IPS-15b (cell line): ENCODE results near the gene JARID2.
"Not testable (repeated sequence)": the region's sequence is repeated elsewhere in the genome, so short reads cannot be mapped to it uniquely, and the experiment has no call there.

ENCODE experiments used
- H3K27me3 ChIP-seq: one replicate; pipeline ENCODE4 v1.6.1; 2013; ENCODE audit warnings: low read length; ENCODE audit not compliant: control insufficient read depth, insufficient read depth
- H3K36me3 ChIP-seq: one replicate; pipeline ENCODE4 v1.6.1; 2013; ENCODE audit warnings: low read length; ENCODE audit not compliant: control insufficient read depth, insufficient read depth
- H3K4me1 ChIP-seq: one replicate; pipeline ENCODE4 v1.6.1; 2013; ENCODE audit warnings: mild to moderate bottlenecking, low read length; ENCODE audit not compliant: control insufficient read depth, insufficient read depth
- H3K4me3 ChIP-seq: one replicate; pipeline ENCODE4 v1.5.1; 2013; ENCODE audit warnings: low read depth, low read length
- H3K9ac ChIP-seq: one replicate; pipeline ENCODE4 v1.6.1; 2013; ENCODE audit warnings: low read depth, mild to moderate bottlenecking, low read length
- H3K9me3 ChIP-seq: one replicate; pipeline ENCODE4 v1.6.1; 2013; ENCODE audit warnings: mild to moderate bottlenecking, low read length; ENCODE audit not compliant: control insufficient read depth, insufficient read depth

JARID2 gene

GRCh38 chr6:15296735-15297134 is 50.9 kb downstream of the JARID2 start:
- H3K4me1 ChIP-seq = peaks cover 35% of the 10 kb centered on the region
- H3K9me3 ChIP-seq = no peaks in the 10 kb centered on the region
- no peak overlapping the region for H3K4me3 ChIP-seq
- no peak overlapping the region for H3K9ac ChIP-seq
- H3K27me3 ChIP-seq = no peaks in the 10 kb centered on the region
- H3K36me3 ChIP-seq = no peaks in the 10 kb centered on the region

- not testable (repeated sequence) for H3K27me3 ChIP-seq
Measured at GRCh38 chr6:15297167-15297566, 51.3 kb downstream of the JARID2 start.

DNA sequence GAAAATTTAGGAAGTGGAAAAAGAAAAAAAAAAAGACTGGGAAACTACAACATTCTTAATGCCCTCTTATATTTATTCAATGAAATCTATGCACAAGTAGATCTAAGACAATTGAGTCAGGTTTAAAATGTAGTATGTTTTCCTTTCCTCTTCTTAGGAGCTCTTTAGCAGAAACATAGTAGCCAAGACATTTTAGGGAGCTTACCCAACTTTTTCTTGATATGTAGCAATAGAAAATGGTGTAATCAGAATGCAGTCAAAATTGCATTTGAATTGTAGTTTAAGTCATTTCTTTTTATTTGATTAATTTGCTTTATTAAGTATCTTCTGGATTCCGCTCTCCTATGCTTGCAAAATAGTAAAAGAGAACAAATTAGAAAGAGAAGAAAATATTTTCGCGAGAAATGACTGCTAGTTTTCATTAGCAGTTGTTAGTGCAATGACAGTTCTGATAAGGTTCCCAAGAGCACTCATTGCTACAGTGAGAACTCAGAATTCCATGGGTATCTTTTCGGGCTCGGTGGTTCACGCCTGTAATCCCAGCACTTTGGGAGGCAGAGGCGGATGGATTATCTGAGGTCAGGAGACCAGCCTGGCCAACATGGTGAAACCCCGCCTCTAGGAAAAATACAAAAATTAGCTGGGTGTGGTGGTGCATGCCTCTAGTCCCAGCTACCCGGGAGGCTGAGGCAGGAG is 52.2 kb downstream of the JARID2 start:
- Histone ChIP-seq H3K27me3 (no peaks in the 10 kb centered on the region), H3K9ac (no peak overlapping the region), H3K36me3 (no peaks in the 10 kb centered on the region), H3K9me3 (no peaks in the 10 kb centered on the region), H3K4me1 (peaks cover 37% of the 10 kb centered on the region), H3K4me3 (no peak overlapping the region)

More at GRCh38 chr6:15297167-15297566, 51.3 kb downstream of the JARID2 start:
- not testable (repeated sequence) for H3K4me3 ChIP-seq, H3K9ac ChIP-seq, H3K9me3 ChIP-seq, H3K36me3 ChIP-seq
- peaks cover 35% of the 10 kb centered on the region for H3K4me1 ChIP-seq

GRCh38 chr6:15299430-15300131 is 53.7 kb downstream of the JARID2 start:
- H3K4me3 ChIP-seq = no peak overlapping the region
- H3K9ac ChIP-seq = no peak overlapping the region

DNA sequence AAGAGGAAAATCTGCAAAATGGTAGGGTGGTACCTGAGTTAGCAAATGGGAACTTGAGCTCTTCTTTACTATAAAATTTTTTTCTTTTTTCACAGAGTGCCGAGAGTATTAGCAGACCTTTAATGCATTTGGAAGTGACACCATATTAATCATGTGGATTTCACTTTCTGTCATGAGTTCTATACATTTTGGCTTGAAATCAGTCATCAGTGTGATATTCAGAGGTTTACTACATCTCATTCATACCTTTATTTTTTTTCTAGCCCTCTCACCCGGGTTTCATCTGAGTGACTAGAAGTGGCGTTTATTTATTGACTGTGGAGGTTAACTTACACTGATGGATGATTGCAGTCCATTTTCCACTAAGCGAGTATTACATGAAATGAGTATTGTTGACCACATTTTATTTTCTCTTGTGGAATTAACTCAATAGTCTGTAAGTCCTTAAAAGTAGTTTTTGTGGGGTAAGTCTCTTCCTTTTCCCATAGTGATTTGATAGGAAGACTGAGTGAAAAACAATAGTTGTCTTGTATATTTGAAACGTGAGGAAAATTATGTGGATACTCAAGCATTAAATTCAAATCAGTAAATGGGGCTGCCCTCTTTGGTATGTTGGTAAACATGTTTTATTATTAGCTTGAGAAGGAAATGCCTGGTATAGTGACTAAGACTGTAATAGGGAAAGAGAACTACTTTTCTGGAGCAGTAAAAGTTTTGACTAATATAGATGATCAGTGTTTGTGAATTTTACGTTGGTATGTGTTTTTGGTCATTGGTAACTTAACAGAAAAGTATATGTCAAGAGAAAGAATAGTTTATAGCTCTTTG is 55.5 kb downstream of the JARID2 start:
- Histone ChIP-seq H3K4me3 (no peak overlapping the region), H3K27me3 (no peaks in the 10 kb centered on the region), H3K9ac (no peak overlapping the region)

More at GRCh38 chr6:15299430-15300131, 53.7 kb downstream of the JARID2 start:
- H3K4me1 ChIP-seq = peaks cover 41% of the 10 kb centered on the region
- H3K9me3 ChIP-seq = no peaks in the 10 kb centered on the region
- no peaks in the 10 kb centered on the region for H3K27me3 ChIP-seq
- H3K36me3 ChIP-seq = no peaks in the 10 kb centered on the region

DNA sequence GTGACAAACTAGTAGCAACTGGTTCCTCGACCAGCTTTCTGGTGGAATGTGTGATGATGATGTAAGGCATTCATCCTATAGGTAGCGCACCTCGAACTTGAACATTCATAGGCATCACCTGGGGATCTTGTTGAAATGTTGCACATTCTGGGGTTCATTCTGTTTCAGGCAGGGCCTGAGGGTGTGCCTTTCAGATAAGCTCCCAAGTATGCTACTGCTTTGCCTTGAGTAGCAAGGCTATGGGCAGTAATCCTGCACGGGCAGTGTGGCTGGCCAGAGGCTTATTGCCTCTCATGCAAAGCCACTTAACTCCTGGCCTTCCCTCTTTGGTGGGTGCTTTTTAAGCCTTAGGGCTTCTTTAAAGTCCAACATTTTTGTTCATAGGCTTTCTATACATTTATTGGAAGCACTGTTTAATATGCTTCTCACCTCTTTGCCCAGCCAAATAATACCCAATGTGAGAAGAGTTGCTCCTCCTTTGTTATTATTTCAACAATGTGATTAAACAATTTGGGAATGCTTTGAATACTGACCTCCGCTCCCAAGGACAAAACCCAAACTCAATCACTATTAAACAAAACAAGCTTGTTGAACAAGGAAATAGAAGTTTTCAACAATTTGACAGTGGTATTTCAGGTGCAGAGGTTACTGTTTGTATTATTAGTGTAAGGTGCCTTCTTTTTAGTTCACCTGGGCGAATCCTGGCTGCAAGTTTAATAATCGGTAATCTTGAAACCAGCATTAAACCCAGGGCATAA is 57.5 kb downstream of the JARID2 start:
- H3K9ac ChIP-seq = no peak overlapping the region
- H3K36me3 ChIP-seq = no peaks in the 10 kb centered on the region
- no peaks in the 10 kb centered on the region for H3K9me3 ChIP-seq
- no peak overlapping the region for H3K4me3 ChIP-seq
- no peaks in the 10 kb centered on the region for H3K27me3 ChIP-seq
- peaks cover 58% of the 10 kb centered on the region for H3K4me1 ChIP-seq

More for the DNA sequence above, 55.5 kb downstream of the JARID2 start:
- Histone ChIP-seq H3K36me3 (no peaks in the 10 kb centered on the region), H3K9me3 (no peaks in the 10 kb centered on the region), H3K4me1 (peaks cover 55% of the 10 kb centered on the region)

DNA sequence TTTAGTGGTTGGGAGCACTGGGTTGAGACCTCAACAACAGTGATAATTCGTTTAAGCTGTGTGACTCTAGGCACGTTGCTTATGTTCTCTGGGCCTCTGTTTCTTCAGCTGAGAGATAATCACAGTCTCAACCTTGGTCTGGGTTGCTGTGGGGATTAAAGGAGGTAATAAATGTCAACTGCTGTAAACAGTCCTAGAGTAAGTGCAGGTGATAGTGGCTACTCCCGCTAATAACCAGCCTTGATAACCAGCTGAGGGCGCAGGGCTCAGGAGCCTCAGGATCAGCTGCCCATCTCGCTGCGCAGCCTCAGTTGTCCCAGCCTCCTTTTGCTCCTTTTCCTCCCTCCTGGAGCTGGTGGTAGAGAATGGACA is 58.0 kb downstream of the JARID2 start:
- no peak overlapping the region for H3K4me3 ChIP-seq
- no peak overlapping the region for H3K9ac ChIP-seq
- H3K27me3 ChIP-seq = no peaks in the 10 kb centered on the region
- peaks cover 54% of the 10 kb centered on the region for H3K4me1 ChIP-seq
- H3K36me3 ChIP-seq = no peaks in the 10 kb centered on the region
- no peaks in the 10 kb centered on the region for H3K9me3 ChIP-seq

DNA sequence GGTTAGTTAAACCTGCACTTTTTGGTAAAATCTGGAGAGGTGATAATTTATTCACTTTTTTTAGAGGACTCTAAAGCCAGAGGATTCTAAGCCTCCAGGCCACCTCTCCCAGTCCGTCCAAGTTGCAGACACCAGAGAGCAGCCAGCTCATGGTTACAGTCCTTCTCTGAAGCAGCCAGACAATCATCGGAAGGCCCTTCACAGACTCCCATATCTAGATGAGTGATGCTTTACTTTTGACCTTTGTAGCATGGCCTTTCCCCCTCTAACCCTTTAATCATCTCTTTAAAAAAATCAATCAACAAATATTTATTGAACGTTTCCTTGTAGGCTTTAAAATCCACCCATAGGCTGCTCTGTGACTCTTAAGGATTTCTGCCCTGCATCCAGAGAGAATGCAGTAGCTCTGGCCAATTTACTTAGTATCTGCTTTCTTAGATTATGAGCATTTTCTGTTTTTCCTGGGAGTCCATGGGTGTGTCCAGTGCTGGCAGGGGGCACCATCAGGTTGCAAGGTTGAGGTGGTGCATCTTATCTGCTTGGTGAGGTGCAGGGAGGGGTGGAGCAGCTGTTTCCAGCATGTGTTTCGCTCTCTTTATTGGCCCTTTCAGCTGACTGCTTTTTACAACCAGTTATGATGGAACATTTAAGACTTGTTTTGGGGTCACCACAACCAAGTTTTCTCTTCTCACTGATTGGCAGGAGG is 58.6 kb downstream of the JARID2 start:
- Histone ChIP-seq H3K36me3 (no peaks in the 10 kb centered on the region), H3K4me1 (peaks cover 49% of the 10 kb centered on the region), H3K27me3 (no peaks in the 10 kb centered on the region), H3K9ac (no peak overlapping the region), H3K9me3 (no peaks in the 10 kb centered on the region), H3K4me3 (peak overlapping the region; percentile 6)

DNA sequence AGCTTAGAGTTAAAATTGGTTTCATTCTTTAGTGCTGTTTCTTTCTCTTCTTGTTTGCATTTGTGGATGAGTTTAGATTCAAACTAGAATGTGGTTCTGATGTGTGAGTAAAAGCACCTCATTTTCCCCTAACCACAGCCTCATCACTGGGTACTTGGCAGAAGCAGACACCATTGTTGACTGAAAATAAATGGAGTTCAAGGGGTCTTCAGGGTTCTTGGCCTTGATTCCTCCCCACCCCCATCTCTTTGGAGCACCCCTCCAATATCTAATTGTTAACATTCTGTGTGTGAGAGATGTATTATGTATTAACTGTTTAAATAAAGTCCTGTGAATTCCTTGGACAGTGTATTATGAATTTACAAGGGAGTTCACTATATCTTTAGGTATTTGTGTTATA is 59.6 kb downstream of the JARID2 start:
- Histone ChIP-seq H3K27me3 (no peaks in the 10 kb centered on the region), H3K4me3 (no peak overlapping the region), H3K4me1 (peaks cover 44% of the 10 kb centered on the region), H3K9me3 (no peaks in the 10 kb centered on the region), H3K9ac (no peak overlapping the region), H3K36me3 (no peaks in the 10 kb centered on the region)

- Histone ChIP-seq H3K9ac (no peak overlapping the region), H3K4me3 (no peak overlapping the region), H3K27me3 (no peaks in the 10 kb centered on the region), H3K36me3 (no peaks in the 10 kb centered on the region), H3K4me1 (peaks cover 42% of the 10 kb centered on the region), H3K9me3 (no peaks in the 10 kb centered on the region)
Measured at GRCh38 chr6:15305909-15306308, 60.0 kb downstream of the JARID2 start.
